Stomach (tissue), 9 donors: Measurements from ENCODE around the gene SPACA9. TPM values are rescaled to one million over a fixed set of nuclear protein-coding genes. Genes with fewer than 3 reads are reported as not detected.
A peak's percentile ranks its signal among the peaks of the same experiment; 100 is the strongest.

Source experiments
- DNase-seq, 2 donors: peaks; one replicate each; pipeline versions ENCODE4 v3.0.0 to v3.0.0-alpha.2; 2013 to 2019
- H3K27ac ChIP-seq, 5 donors: fragments of 200-600 bp in 4 of 5; sonication (generic) in 4 of 5; one replicate each; pipeline ENCODE4 v1.5.1; 2013 to 2019; ENCODE audit warnings: mild to moderate bottlenecking in 1 of 5, moderate library complexity in 1 of 5
- H3K27me3 ChIP-seq, 3 donors: fragments of 200-600 bp; sonication (generic); one replicate each; pipeline ENCODE4 v1.5.1; 2017 to 2019; ENCODE audit warnings: mixed run types in 1 of 3
- H3K36me3 ChIP-seq, 4 donors: fragments of 200-600 bp; sonication (generic); 1 replicate in 3 of 4; 2 replicates in 1 of 4; pipeline ENCODE4 v1.5.1; 2016 to 2019
- H3K4me1 ChIP-seq, 4 donors: fragments of 200-600 bp; sonication (generic); one replicate each; pipeline ENCODE4 v1.5.1; 2016 to 2019
- H3K4me3 ChIP-seq, 4 donors: fragments of 200-600 bp; sonication (generic) in 3 of 4; one replicate each; pipeline ENCODE4 v1.5.1; 2016 to 2019; ENCODE audit warnings: mild to moderate bottlenecking in 1 of 4
- H3K9me3 ChIP-seq, 4 donors: fragments of 200-600 bp; sonication (generic); one replicate each; pipeline ENCODE4 v1.5.1; 2016 to 2019
- CTCF ChIP-seq, 7 experiments: fragments of 450-650 bp in 4 of 7; fragments of 200-600 bp in 3 of 7; sonication (generic) in 3 of 7; IDR thresholded peaks; one replicate each; pipeline ENCODE4 v1.5.1; 2016 to 2019; ENCODE audit warnings: antibody characterized with exemption in 7 of 7, control low read depth in 2 of 7, mild to moderate bottlenecking in 1 of 7
- EP300 ChIP-seq: sonication (generic); formaldehyde crosslinking; IDR thresholded peaks from one replicate; pipeline ENCODE4 v1.6.1; 2017; ENCODE audit warnings: antibody characterized with exemption
- POLR2A ChIP-seq, 4 donors: fragments of 450-650 bp; IDR thresholded peaks; one replicate each; pipeline ENCODE4 v1.6.1; 2016; ENCODE audit warnings: antibody characterized with exemption in 4 of 4, control low read depth in 2 of 4, mild to moderate bottlenecking in 1 of 4, moderate library complexity in 1 of 4
- POLR2AphosphoS5 ChIP-seq, 3 donors: sonication (generic); formaldehyde crosslinking; IDR thresholded peaks; one replicate each; pipeline ENCODE4 v1.6.1; 2016; ENCODE audit warnings: antibody characterized with exemption in 3 of 3
- WGBS, 5 donors: extraction: QIAGEN DNeasy Blood & Tissue Kit in 3 of 5; methylation state at CpG; one replicate each; pipeline versions ENCODE4 v1.1.5 to v1.1.7; 2013 to 2018; 5-methylcytosine and 5-hydroxymethylcytosine counted together
- intact Hi-C: fragments of 100-400 bp; cut with DNase I; formaldehyde crosslinking; loops from one replicate; pipeline ENCODE4 v1.15.1; 2023; ENCODE audit warnings: low total_unique reads
- polyA plus RNA-seq, 3 donors: library from polyadenylated mRNA; stranded (reverse); fragments of 200-250 nt; gene quantifications; one replicate each; pipeline ENCODE4 v1.2.3, GENCODE V29; 2013
- total RNA-seq, 5 donors: library from RNA; depleted of rRNA; stranded (reverse); fragments of >200 nt; gene quantifications; one replicate each; pipeline versions ENCODE4 v1.1.0 to v1.2.3, GENCODE V29; 2014 to 2016
- donor health status: healthy with polysubstance abuse.
- donor health status: Bipolar disorder and iron deficiency.
- donor health status: healthy.

Gene SPACA9
- total and polyA plus RNA-seq, 8 donors = 0.29 to 4.8 (median 2.0) TPM; not detected in 2

GRCh38 chr9:132888151-132888550, 9.5 kb downstream of the SPACA9 start:
- WGBS, 5 donors = 84 to 97% (median 94%) methylated on average over 8 to 18 of the region's 18 CpGs
- DNase-seq = no peak
- Histone ChIP-seq H3K4me1 (no peaks in the 10 kb centered on the region), H3K27ac (no peak overlapping the region), H3K9me3 (no peaks in the 10 kb centered on the region), H3K4me3 (no peak overlapping the region), H3K36me3 (peaks cover 0 to 80% (median 42%) of the 10 kb centered on the region in 4 donors), H3K27me3 (no peaks in the 10 kb centered on the region)
- TF ChIP-seq POLR2A (IDR thresholded peaks at IDR 0.05) (no peak), CTCF (IDR thresholded peaks at IDR 0.05) (no peak), POLR2AphosphoS5 (IDR thresholded peaks at IDR 0.05) (no peak)
- intact Hi-C loops = no loop called here

GRCh38 chr9:132892400-132892799, 13.7 kb downstream of the SPACA9 start:
- H3K4me1 ChIP-seq = peaks cover 0 to 16% (median 12%) of the 10 kb centered on the region in 4 donors
- H3K4me3 ChIP-seq = no peak overlapping the region
- WGBS, 5 donors = 69 to 84% (median 79%) methylated on average over 9 of the region's 9 CpGs
- DNase-seq = no peak
- TF ChIP-seq EP300 (no peak), CTCF (IDR thresholded peaks at IDR 0.05) (no peak), POLR2AphosphoS5 (IDR thresholded peaks at IDR 0.05) (no peak), POLR2A (IDR thresholded peaks at IDR 0.05) (no peak)
- peaks cover 26 to 84% (median 69%) of the 10 kb centered on the region in 4 donors for H3K36me3 ChIP-seq
- no peaks in the 10 kb centered on the region for H3K9me3 ChIP-seq
- intact Hi-C loops = no loop called here
- no peak overlapping the region for H3K27ac ChIP-seq
- no peaks in the 10 kb centered on the region for H3K27me3 ChIP-seq

- H3K9me3 ChIP-seq = no peaks in the 10 kb centered on the region
- peaks cover 39 to 91% (median 79%) of the 10 kb centered on the region in 4 donors for H3K36me3 ChIP-seq
- intact Hi-C loops = no loop called here
- no peak for TF ChIP-seq POLR2AphosphoS5 (IDR thresholded peaks at IDR 0.05)
- peaks cover 0 to 16% (median 12%) of the 10 kb centered on the region in 4 donors for H3K4me1 ChIP-seq
- no peak overlapping the region for H3K4me3 ChIP-seq
- 49 to 69% (median 57%) methylated on average over 5 of the region's 5 CpGs for WGBS, 5 donors
- DNase-seq = peak; percentile 44 to 82
- no peaks in the 10 kb centered on the region for H3K27me3 ChIP-seq
- no peak overlapping the region for H3K27ac ChIP-seq
Measured at GRCh38 chr9:132894346-132894745, 15.6 kb downstream of the SPACA9 start.

GRCh38 chr9:132894862-132895835, 16.5 kb downstream of the SPACA9 start:
- H3K36me3 ChIP-seq = peaks cover 45 to 99% (median 86%) of the 10 kb centered on the region in 4 donors
- H3K27ac ChIP-seq = peak overlapping the region in 1 of 5 donors; percentile 5
- no peaks in the 10 kb centered on the region for H3K9me3 ChIP-seq
- TF ChIP-seq CTCF (IDR thresholded peaks at IDR 0.05) (no peak), EP300 (no peak), POLR2AphosphoS5 (IDR thresholded peaks at IDR 0.05) (no peak), POLR2A (IDR thresholded peaks at IDR 0.05) (no peak)
- H3K4me1 ChIP-seq = peaks cover 0 to 16% (median 12%) of the 10 kb centered on the region in 4 donors
- WGBS, 5 donors = 40 to 61% (median 44%) methylated on average over 9 of the region's 9 CpGs
- no peaks in the 10 kb centered on the region for H3K27me3 ChIP-seq
- intact Hi-C loops = no loop called here
- H3K4me3 ChIP-seq = no peak overlapping the region
- peak in 1 of 2 donors; percentile 69 for DNase-seq
